ENCODE measurements around the gene GRK3. TPM values are rescaled to one million over a fixed set of nuclear protein-coding genes. Genes with fewer than 3 reads are reported as not detected.
"Not testable (repeated sequence)": the region's sequence is repeated elsewhere in the genome, so short reads cannot be mapped to it uniquely, and the experiment has no call there.

Gene GRK3
- total RNA-seq, 1 experiment from 2014 or later: 1.3 TPM

GRCh38 chr22:25692397-25693267 is 128.2 kb downstream of the GRK3 start:
- Histone ChIP-seq H3K27me3 (no peaks in the 10 kb centered on the region), H3K4me3 (no peak overlapping the region), H3K36me3 (no peaks in the 10 kb centered on the region), H3K9me3 (no peaks in the 10 kb centered on the region)
- DNase-seq: no peak

GRCh38 chr22:25693268-25693565 is 128.7 kb downstream of the GRK3 start:
- Histone ChIP-seq H3K9me3 (no peaks in the 10 kb centered on the region), H3K27me3 (no peaks in the 10 kb centered on the region), H3K36me3 (no peaks in the 10 kb centered on the region), H3K4me3 (no peak overlapping the region)
- DNase-seq: no peak

DNA sequence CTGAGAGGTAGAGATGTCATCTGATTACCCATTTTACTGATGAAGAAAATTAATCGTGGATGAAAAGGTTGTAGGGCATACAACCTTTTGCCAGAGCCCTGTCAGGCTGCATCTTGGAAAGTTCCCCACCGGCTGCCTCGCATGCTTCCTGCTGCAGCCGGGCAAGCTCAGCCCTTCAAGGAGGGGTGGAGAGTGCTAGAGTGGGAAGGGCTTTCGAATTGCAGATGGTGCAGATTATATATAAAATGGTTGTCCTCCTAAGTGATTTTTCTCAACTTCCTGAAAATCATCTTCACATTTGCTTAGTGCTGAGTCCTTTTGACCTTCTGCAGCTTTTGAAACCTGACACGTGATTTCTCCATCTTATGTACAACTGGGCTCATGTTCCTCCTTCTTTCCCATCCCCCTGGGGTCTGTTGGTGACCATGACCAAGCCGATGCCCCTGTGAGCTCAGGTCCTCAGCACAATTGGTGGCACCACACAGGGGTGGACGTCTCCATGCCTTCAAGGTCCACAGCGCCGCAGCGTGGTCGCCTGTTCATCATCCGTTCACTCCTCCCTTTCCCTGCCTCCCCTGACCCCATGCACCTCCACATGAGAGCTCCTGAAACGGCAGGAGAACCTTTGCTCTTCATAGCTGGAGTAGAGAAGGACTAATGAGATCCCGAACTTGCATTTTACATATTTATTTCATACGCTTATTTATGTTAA is 129.9 kb downstream of the GRK3 start:
- Histone ChIP-seq H3K4me3 (no peak overlapping the region), H3K36me3 (no peaks in the 10 kb centered on the region), H3K9me3 (no peaks in the 10 kb centered on the region), H3K27me3 (no peaks in the 10 kb centered on the region)
- DNase-seq: no peak

- Histone ChIP-seq H3K4me3 (no peak overlapping the region), H3K27me3 (no peaks in the 10 kb centered on the region), H3K36me3 (no peaks in the 10 kb centered on the region), H3K9me3 (no peaks in the 10 kb centered on the region)
- DNase-seq: no peak
Observed at GRCh38 chr22:25695146-25695545, 130.7 kb downstream of the GRK3 start.

DNA sequence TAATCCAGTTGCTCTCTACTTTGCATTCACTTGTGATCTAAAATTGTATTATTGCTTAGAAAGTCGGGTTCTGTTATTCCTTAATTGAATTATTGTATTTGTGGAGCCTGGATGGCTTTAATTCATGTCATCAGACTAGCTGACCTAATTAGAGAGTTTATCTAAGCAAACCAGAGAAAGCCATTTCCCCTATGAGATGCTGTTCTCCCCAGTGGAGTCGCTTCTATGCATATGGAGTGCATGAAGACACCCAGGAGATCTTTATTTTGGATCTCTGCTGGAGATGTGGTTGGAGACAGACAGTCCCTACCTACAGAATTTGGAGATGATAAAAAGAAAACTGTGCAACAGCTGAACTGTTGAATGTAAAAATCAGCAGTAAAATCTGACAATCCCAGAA is 132.3 kb downstream of the GRK3 start:
- H3K27me3 ChIP-seq: no peaks in the 10 kb centered on the region
- no peak overlapping the region for H3K4me3 ChIP-seq
- no peaks in the 10 kb centered on the region for H3K9me3 ChIP-seq
- no peak for DNase-seq
- no peaks in the 10 kb centered on the region for H3K36me3 ChIP-seq

DNA sequence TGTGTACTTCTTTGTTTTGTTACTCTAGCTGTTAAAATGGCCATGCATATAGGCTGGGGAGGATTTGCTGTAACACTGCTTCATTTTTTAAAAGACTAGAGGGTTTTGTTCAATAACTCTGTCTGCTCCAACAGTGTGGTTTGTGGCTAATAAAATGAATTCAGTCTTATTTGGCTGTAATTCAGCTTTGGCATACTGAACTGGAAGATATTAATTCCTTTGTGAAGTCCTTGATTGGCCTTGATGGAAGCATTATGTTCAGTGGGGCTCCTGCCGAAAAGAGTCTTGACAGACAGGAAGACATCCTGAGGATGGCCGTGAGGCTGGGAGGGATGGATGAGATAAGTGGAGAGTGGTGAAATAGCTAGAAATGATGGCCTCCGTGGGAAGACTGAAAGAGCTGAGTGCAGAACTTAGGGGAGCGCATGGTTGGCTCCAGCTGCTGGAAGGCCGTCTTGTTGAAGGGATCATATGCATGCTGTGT is 132.7 kb downstream of the GRK3 start:
- Histone ChIP-seq H3K36me3 (no peaks in the 10 kb centered on the region), H3K9me3 (no peaks in the 10 kb centered on the region), H3K4me3 (no peak overlapping the region), H3K27me3 (no peaks in the 10 kb centered on the region)
- DNase-seq: no peak

DNA sequence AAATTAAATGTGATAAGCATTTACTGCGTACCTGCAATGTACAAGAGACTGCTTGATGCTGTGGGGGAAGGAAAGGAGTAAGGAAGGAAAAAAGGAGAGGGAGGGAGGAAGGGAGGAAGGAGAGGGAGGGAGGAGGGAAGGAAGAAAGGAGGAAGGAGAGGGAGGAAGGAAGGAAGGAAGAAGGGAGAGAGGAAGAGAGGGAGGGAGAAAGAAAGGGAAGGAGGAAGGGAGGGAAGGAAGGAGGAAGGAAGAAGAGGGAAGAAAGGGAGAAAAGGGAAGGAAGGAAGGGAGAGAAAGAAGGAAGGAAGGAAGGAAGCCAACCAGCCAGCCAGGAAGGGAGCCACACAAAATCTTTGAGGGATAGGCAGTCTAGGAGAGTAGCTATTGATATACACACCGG is 133.5 kb downstream of the GRK3 start:
- Histone ChIP-seq H3K9me3 (no peaks in the 10 kb centered on the region), H3K36me3 (no peaks in the 10 kb centered on the region), H3K27me3 (no peaks in the 10 kb centered on the region), H3K4me3 (no peak overlapping the region)
- DNase-seq: no peak

- DNase-seq: no peak
- no peak overlapping the region for H3K4me3 ChIP-seq
Observed at GRCh38 chr22:25698461-25698860, 134.0 kb downstream of the GRK3 start.

DNA sequence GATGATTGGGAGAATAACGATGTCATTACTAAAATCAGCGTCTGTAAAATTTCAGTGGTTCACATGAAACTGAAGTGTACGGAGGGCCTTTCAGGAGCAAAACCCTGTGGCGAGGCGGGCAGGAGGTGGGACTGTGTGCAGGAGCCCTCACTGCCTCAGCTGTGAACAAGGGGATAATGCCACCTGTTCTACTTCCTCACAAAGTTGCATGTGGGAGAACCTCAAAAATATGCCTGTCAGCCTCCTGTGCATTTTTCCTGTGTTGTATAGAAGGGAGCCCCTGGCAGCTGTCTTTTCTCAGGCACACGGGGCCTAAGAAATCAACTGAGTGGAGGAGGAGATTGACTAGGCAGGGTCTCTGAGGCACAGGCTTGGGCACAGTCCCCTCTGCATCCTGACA is 134.5 kb downstream of the GRK3 start:
- Histone ChIP-seq H3K36me3 (no peaks in the 10 kb centered on the region), H3K4me3 (no peak overlapping the region), H3K27me3 (no peaks in the 10 kb centered on the region), H3K9me3 (no peaks in the 10 kb centered on the region)
- no peak for DNase-seq

More at GRCh38 chr22:25698461-25698860, 134.0 kb downstream of the GRK3 start:
- no peaks in the 10 kb centered on the region for H3K36me3 ChIP-seq
- H3K9me3 ChIP-seq: no peaks in the 10 kb centered on the region
- no peaks in the 10 kb centered on the region for H3K27me3 ChIP-seq

GRCh38 chr22:25701056-25701780 is 136.7 kb downstream of the GRK3 start:
- Histone ChIP-seq H3K27me3 (no peaks in the 10 kb centered on the region), H3K9me3 (no peaks in the 10 kb centered on the region), H3K36me3 (no peaks in the 10 kb centered on the region), H3K4me3 (no peak overlapping the region)
- no peak for DNase-seq

DNA sequence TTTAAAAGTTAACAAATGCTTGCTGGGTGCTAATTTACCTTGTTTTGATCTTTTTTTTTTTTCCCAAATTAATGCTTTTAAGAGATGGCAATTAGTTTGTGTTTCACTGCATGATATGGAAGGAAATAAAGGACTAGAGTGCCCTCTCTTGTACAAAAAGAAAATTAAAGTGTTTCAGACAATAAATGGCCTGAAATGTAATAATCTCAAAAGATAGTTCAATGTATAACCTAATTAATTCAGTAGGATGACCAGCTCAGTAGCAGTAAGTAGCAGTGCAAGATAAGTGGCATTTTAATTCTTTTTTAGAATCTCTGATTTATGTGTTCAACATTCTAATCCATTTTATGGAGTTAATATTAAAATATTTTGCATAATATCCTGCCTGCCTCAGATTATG is 137.6 kb downstream of the GRK3 start:
- Histone ChIP-seq H3K27me3 (no peaks in the 10 kb centered on the region), H3K36me3 (no peaks in the 10 kb centered on the region), H3K9me3 (no peaks in the 10 kb centered on the region), H3K4me3 (no peak overlapping the region)
- no peak for DNase-seq

DNA sequence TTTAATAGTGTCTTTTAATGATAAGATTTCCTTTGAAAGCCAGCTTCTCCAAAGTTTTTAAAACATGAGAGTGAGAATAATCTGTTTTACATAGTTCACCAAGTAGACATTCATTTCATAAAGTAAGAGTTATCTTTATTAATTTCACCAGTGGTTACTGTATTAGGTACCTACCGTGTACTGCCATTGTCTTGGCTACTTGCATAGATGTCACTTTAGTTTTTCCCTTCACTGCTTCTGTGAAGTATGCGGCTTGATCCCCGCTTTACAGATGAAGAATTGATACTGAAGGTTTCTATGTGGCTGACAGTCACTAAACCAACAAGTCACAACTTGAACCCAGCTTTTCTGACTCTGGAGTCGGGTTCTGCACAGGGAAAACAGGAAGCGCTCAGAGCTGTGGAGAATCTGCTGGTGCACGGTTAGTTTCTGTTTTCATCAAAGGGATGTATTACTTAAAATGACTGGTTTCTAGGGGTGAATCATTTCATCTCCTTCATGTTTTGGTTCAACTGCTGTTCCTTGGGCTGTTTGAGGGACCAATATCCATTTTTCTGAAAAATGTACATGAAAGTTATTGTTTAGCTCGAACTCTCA is 138.2 kb downstream of the GRK3 start:
- no peaks in the 10 kb centered on the region for H3K27me3 ChIP-seq
- no peaks in the 10 kb centered on the region for H3K36me3 ChIP-seq
- H3K9me3 ChIP-seq: no peaks in the 10 kb centered on the region
- no peak for DNase-seq
- H3K4me3 ChIP-seq: no peak overlapping the region

DNA sequence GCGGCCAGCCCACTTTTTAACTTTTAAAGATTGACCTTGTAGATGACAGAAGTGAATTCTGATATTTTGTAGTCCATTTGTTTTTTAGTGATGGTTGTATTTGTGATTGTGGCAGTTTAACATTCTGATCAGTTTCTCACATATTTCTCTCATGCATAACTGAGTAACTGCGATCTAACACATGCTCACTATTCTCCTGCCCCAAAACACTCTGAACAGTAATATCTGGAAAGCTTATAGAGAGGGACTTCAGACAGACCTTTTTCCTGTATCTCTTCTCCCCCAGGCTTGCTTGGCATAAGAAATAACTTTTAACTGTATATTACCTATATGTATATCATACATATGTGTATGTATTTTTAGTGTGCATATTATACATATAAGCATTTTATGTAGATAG is 140.2 kb downstream of the GRK3 start:
- H3K36me3 ChIP-seq: no peaks in the 10 kb centered on the region
- DNase-seq: no peak
- H3K27me3 ChIP-seq: no peaks in the 10 kb centered on the region
- H3K4me3 ChIP-seq: no peak overlapping the region
- H3K9me3 ChIP-seq: no peaks in the 10 kb centered on the region

GRCh38 chr22:25706197-25706596 is 141.7 kb downstream of the GRK3 start:
- DNase-seq: no peak
- no peaks in the 10 kb centered on the region for H3K9me3 ChIP-seq
- H3K27me3 ChIP-seq: no peaks in the 10 kb centered on the region
- no peak overlapping the region for H3K4me3 ChIP-seq
- H3K36me3 ChIP-seq: no peaks in the 10 kb centered on the region

- H3K27me3 ChIP-seq, H3K4me3 ChIP-seq, H3K36me3 ChIP-seq, H3K9me3 ChIP-seq, DNase-seq: not testable (repeated sequence)
Observed at GRCh38 chr22:25708430-25708829, 144.0 kb downstream of the GRK3 start.

DNA sequence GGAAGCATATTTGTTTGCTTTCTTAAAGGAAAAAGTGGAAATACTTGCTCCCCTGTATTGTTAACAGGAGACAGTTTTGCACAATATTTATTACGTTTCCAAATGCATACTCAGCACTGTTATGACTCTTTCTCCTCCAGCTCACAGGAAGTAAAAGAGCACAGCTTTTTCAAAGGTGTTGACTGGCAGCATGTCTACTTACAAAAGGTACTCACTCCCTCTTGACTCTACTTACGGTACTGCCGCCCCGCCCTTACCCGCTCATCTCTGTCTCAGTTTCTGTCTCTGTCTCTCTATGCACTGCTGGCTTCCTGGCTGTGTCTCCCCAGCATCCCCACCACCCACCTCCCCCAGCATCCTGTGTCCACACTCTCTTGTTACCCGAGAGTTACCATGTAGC is 145.3 kb downstream of the GRK3 start:
- no peak for DNase-seq
- no peak overlapping the region for H3K4me3 ChIP-seq
- H3K27me3 ChIP-seq: no peaks in the 10 kb centered on the region
- no peaks in the 10 kb centered on the region for H3K9me3 ChIP-seq
- no peaks in the 10 kb centered on the region for H3K36me3 ChIP-seq

DNA sequence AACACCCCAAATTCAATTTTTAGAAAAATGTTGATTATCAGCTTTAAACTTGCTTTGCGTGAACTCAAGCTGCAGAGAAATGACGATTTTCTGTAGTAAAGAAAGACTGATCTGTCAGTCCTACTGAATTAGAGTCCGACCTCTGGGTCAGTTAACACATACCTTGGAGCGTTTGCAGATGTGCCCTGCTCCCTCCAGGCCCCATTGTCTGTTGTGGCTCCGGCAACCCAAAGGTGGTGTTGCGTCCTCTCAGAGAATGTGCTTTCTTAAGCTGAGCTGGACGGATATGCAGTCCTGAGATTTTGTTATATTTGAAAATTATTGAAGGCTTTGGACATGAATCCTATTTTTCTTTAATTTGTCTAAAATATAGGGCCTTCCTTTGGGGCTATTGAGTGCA is 146.0 kb downstream of the GRK3 start:
- Histone ChIP-seq H3K4me3 (no peak overlapping the region), H3K9me3 (no peaks in the 10 kb centered on the region), H3K27me3 (no peaks in the 10 kb centered on the region), H3K36me3 (no peaks in the 10 kb centered on the region)
- DNase-seq: no peak
